GM21515 (cell line): ENCODE results near the gene TMEM26.
"Not testable (repeated sequence)": the region's sequence is repeated elsewhere in the genome, so short reads cannot be mapped to it uniquely, and the experiment has no call there.

ENCODE experiments used
- ATAC-seq: cut with Tn5 transposase; IDR thresholded peaks from one replicate; pipeline ENCODE4 v1.9.1; 2021; ENCODE audit not compliant: unreplicated experiment

TMEM26 gene

GRCh38 chr10:61406242-61406641 is 46.9 kb downstream of the TMEM26 start:
- ATAC-seq = no peak

GRCh38 chr10:61404751-61405150 is 48.4 kb downstream of the TMEM26 start:
- ATAC-seq = no peak

DNA sequence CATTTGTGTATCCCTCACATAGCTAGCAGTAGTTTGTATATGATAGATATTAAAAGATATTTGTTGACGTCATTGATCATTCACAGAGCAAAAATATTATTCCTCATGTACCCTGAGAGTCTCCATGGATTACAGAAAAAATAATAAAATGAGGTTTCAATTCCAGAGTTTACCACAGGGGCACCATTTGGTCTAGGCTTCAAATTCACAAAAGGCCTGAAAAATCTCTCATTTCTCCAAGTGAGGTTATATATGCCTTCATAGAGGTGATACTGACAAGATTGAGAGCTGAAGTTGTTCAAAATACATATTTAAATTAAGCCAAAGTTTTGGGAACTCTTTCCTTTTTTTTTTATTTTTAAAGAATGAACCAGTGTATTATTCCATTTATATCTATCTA is 52.7 kb downstream of the TMEM26 start:
- ATAC-seq = no peak

DNA sequence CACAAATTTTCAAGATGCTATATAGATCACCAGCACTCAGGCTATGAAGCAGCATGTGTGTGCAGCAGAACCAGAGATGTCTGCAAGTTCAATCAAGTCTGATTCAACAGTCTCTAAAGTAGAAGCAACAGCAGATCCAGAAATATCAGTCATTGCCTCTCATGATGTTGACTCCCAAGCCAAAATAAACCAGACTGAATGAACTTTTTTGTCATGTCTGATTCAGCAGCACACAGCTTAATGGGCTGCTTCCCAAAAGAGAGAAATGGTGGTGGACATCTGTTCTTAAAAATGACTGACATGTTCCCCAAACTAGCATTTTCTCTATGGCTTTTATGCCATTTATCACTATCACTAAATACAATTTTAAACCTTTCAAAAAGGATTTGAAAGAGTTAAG is 53.8 kb downstream of the TMEM26 start:
- ATAC-seq = no peak

DNA sequence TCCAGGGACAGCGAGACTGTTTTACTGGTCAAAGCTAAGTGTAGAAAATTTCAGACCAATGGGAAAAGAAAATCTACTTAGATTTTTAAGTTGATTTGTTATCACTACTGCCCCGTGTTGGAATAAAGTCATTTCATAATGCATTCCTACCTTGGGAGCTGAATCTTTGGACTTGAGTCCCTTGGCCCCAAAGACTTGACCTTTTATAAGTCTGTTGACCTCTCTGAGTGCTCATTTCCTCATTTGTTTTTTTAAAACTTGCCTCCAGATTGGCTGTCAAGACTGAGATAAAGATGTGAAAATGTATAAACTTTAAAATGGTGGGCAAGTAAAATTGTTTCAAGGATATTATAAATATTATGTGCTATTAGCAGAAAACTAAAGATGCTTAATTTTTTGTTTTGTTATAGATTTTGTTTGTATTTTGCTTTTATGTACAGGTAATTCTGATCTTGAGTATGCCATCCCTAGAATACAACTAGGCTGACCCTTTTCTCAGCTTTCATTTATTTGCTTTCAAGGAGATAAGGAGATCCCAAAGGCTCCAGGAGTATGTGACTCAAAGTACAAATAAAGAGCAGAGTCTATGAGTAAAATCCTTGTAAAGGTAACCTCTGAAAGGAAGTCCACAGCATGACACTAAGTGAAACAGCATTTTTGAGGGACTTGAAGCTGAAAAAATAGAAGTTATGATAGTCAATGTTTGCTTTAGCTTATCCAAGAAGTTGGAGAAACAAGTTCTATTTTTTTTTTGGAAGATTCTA is 54.6 kb downstream of the TMEM26 start:
- no peak for ATAC-seq

GRCh38 chr10:61397175-61397986 is 55.8 kb downstream of the TMEM26 start:
- peak; percentile 52 for ATAC-seq

GRCh38 chr10:61391281-61391680 is 61.9 kb downstream of the TMEM26 start:
- ATAC-seq = peak; percentile 22

DNA sequence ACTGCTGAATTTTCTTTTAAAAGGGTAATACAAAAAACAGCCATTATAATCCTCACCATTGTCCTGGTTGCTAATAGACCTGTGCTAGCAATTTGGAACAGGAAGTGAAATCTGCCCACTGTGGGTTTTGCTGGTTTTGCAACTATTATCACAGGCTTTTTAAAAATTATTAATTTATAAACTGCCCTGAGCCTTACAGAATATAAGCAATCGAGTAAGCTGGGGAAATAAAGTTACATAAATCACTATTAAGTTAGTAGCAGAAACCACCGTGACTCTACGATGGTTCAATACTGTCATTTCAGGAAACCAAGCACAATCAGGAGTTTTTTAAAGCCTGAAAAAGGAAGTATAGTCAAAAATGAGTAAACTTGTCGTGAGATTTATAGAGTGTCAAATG is 62.3 kb downstream of the TMEM26 start:
- ATAC-seq = peak; percentile 75

- ATAC-seq = no peak
Observed at GRCh38 chr10:61389887-61390286, 63.3 kb downstream of the TMEM26 start.

DNA sequence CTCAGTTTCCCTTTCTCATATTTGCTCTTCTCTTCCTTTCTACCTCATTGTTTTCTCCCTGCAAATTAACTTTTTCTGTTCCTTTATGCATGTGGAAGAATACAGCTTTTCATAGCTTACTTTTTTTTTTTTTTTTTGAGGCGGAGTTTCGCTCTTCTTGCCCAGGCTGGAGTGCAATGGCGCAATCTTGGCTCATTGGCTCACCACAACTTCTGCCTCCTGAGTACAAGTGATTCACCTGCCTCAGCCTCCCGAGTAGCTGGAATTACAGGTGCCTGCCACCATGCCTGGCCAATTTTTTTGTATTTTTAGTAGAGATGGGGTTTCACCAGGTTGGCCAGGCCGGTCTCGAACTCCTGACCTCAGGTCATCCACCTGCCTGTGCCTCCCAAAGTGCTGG is 64.2 kb downstream of the TMEM26 start:
- not testable (repeated sequence) for ATAC-seq

DNA sequence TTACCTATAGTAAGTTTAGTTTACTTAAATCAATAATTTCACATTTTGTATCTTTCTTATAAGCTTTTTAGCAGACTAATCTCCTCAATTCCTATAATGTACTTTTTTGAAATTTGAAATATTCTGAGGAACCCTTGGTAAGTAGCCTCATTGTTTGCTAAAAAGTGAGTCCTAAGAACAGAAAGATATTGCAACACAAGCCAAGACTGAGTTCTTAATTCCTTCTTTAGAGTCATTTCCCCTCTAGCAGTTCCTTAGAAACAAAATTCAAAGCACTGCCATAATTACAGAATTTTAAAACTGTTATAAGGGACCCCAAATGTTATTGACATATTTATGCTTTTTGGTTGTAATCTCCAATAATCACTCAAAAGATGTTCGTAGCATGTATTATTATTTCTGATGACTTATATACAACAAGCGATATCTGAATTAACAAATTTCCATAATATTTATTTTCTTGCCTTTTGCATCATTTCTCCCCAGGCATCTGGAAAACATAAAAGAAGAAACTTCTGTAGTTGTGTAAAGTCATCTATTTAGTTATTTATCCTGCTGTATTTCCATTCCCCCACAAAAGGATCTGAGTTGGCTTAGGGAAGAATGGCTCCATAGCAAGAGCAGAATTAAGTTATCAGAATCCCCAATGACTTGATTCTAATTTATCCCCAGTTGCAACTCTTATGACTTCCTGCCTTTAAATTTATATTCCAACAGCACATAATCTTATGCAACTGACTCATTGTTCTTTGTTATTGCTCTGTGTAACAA is 67.8 kb downstream of the TMEM26 start:
- ATAC-seq = no peak

DNA sequence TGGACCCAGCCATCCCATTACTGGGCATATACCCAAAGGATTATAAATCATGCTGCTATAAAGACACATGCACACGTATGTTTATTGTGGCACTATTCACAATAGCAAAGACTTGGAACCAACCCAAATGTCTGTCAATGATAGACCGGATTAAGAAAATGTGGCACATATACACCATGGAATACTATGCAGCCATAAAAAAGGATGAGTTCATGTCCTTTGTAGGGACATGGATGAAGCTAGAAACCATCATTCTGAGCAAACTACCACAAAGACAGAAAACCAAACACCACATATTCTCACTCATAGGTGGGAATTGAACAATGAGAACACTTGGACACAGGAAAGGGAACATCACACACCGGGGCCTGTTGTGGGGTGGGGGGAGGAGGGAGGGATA is 72.0 kb downstream of the TMEM26 start:
- ATAC-seq = not testable (repeated sequence)

- no peak for ATAC-seq
Observed at GRCh38 chr10:61378865-61379264, 74.3 kb downstream of the TMEM26 start.

- no peak for ATAC-seq
Observed at GRCh38 chr10:61376908-61377368, 76.2 kb downstream of the TMEM26 start.

DNA sequence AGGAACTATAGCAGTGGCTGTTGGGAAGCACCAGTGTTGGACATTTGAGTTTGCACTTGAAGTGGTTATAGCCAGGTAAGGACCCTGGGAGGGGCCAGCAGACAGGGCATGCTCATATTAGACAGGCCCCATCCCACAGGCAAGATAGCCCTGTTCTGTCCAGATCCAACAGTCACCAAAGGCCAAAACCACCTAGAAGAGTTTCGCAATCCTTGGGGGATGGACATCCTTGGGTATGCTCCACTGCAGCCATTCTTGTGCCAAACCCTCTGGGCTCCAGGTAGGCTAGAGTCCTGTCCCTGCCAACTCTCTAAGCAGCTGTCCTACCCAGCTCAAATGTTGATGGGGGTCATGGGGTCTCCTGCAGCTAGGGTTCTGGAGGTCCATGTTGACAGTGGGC is 76.8 kb downstream of the TMEM26 start:
- no peak for ATAC-seq

GRCh38 chr10:61366365-61366764 is 86.8 kb downstream of the TMEM26 start:
- no peak for ATAC-seq

- ATAC-seq = no peak
Observed at GRCh38 chr10:61364619-61365018, 88.6 kb downstream of the TMEM26 start.

DNA sequence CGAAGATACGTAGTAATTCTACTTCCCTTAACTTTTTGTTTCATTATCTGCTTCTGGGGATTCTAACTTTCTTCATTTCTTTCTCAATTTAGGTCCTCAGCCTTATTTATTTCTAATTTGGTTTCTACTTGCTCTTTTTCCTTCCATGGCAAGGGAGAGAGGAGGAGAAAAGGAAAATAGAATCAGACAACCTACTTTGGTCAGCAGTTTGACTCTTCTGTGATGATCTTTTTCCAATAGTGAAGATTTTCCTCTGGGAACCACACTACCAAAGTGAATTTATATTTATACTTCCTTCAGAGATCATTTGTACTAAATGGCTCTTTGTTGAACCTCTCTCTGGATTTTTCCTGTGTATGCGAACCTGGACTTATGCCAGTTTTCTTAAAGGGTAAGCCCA is 90.2 kb downstream of the TMEM26 start:
- no peak for ATAC-seq

- ATAC-seq = no peak
Observed at GRCh38 chr10:61359452-61359851, 93.7 kb downstream of the TMEM26 start.

DNA sequence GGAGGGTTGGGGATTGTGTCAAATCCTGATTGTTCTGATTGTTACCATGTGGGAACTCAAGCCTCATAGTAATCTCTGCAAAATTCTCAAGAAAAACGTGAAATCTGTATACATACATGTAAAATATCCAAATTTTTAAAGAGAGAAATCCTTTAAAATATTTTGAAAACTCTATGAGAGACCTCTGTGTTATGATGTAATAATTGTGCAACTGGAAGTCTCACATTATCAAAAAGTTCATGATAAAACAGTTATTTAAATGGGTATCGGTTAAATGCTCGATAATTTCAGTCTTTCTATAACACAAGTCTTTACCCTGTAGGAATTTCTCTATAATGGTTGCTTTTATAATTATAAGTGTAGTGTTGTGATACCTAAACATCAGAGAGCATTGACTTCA is 95.5 kb downstream of the TMEM26 start:
- ATAC-seq = no peak
